SIG-M5 (cell line): ENCODE data around the gene HDDC2.
"Not testable (repeated sequence)": the region's sequence is repeated elsewhere in the genome, so short reads cannot be mapped to it uniquely, and the experiment has no call there.

ENCODE experiments used
- DNase-seq: peaks from one replicate; lab custom pipeline; 2025; lab: John Stamatoyannopoulos, UW

Gene HDDC2

GRCh38 chr6:125306756-125307149, 5.0 kb upstream of the HDDC2 start:
- no peak for DNase-seq

GRCh38 chr6:125304970-125305660, 3.3 kb upstream of the HDDC2 start:
- DNase-seq = no peak

GRCh38 chr6:125303512-125303854, 1.7 kb upstream of the HDDC2 start:
- DNase-seq = no peak

GRCh38 chr6:125302840-125303511, 1.2 kb upstream of the HDDC2 start:
- DNase-seq = no peak

GRCh38 chr6:125300992-125301434, 754 bp downstream of the HDDC2 start:
- no peak for DNase-seq

- no peak for DNase-seq
Measured at GRCh38 chr6:125299257-125299656, 2.5 kb downstream of the HDDC2 start.

GRCh38 chr6:125296471-125296870, 5.3 kb downstream of the HDDC2 start:
- no peak for DNase-seq

- no peak for DNase-seq
Measured at GRCh38 chr6:125294925-125295324, 6.8 kb downstream of the HDDC2 start.

- DNase-seq = no peak
Measured at GRCh38 chr6:125294036-125294435, 7.7 kb downstream of the HDDC2 start.

GRCh38 chr6:125293587-125293986, 8.2 kb downstream of the HDDC2 start:
- DNase-seq = no peak

GRCh38 chr6:125287718-125288117, 14.0 kb downstream of the HDDC2 start:
- no peak for DNase-seq

GRCh38 chr6:125285936-125286335, 15.8 kb downstream of the HDDC2 start:
- no peak for DNase-seq

- DNase-seq = no peak
Measured at GRCh38 chr6:125285353-125285752, 16.4 kb downstream of the HDDC2 start.

- not testable (repeated sequence) for DNase-seq
Measured at GRCh38 chr6:125282470-125282869, 19.3 kb downstream of the HDDC2 start.

- DNase-seq = not testable (repeated sequence)
Measured at GRCh38 chr6:125280370-125281035, 21.3 kb downstream of the HDDC2 start.

GRCh38 chr6:125279961-125280360, 21.8 kb downstream of the HDDC2 start:
- no peak for DNase-seq

GRCh38 chr6:125277838-125278237, 23.9 kb downstream of the HDDC2 start:
- DNase-seq = no peak

- DNase-seq = no peak
Measured at GRCh38 chr6:125275779-125276178, 26.0 kb downstream of the HDDC2 start.

GRCh38 chr6:125274935-125275334, 26.8 kb downstream of the HDDC2 start:
- DNase-seq = no peak

GRCh38 chr6:125273965-125274364, 27.8 kb downstream of the HDDC2 start:
- DNase-seq = no peak

GRCh38 chr6:125273251-125273650, 28.5 kb downstream of the HDDC2 start:
- no peak for DNase-seq

GRCh38 chr6:125271486-125272159, 30.1 kb downstream of the HDDC2 start:
- DNase-seq = no peak

- DNase-seq = no peak
Measured at GRCh38 chr6:125270380-125270779, 31.4 kb downstream of the HDDC2 start.
